Glutamatergic neuron (in vitro differentiated cells): ENCODE data around the gene PSMA6. TPM values are rescaled to one million over a fixed set of nuclear protein-coding genes. Genes with fewer than 3 reads are reported as not detected.
"Not testable (repeated sequence)": the region's sequence is repeated elsewhere in the genome, so short reads cannot be mapped to it uniquely, and the experiment has no call there.

Source experiments
- DNase-seq: peaks from one replicate; pipeline ENCODE4 v3.0.0; 2022
- H3K27ac Mint-ChIP-seq: one replicate; pipeline ENCODE4 v1.8.0; 2020; ENCODE audit warnings: mild to moderate bottlenecking, mixed read lengths, inconsistent platforms; ENCODE audit not compliant: unreplicated experiment
- H3K27me3 Mint-ChIP-seq: one replicate; pipeline ENCODE4 v1.8.0; 2020; ENCODE audit warnings: mild to moderate bottlenecking, moderate library complexity, mixed read lengths, inconsistent platforms; ENCODE audit not compliant: unreplicated experiment
- H3K36me3 Mint-ChIP-seq: one replicate; pipeline ENCODE4 v1.8.0; 2020; ENCODE audit warnings: mild to moderate bottlenecking, mixed read lengths, inconsistent platforms; ENCODE audit not compliant: unreplicated experiment
- H3K4me1 Mint-ChIP-seq: one replicate; pipeline ENCODE4 v1.8.0; 2020; ENCODE audit warnings: mild to moderate bottlenecking, low read depth, mixed read lengths, inconsistent platforms; ENCODE audit not compliant: unreplicated experiment
- H3K4me3 Mint-ChIP-seq: one replicate; pipeline ENCODE4 v1.8.0; 2020; ENCODE audit warnings: mild to moderate bottlenecking, mixed read lengths, inconsistent platforms; ENCODE audit not compliant: unreplicated experiment
- H3K9me3 Mint-ChIP-seq: one replicate; pipeline ENCODE4 v1.8.0; 2020; ENCODE audit warnings: mild to moderate bottlenecking, moderate library complexity, mixed read lengths, inconsistent platforms; ENCODE audit not compliant: unreplicated experiment
- total RNA-seq: library from RNA; stranded (reverse); fragmentation: NEBNext Ultra II Directional; extraction: Animal tissue kit (Norgen Biotek cat#: 25700); gene quantifications from one replicate; pipeline ENCODE4 v1.2.1, GENCODE V29; 2021; ENCODE audit not compliant: unreplicated experiment
- TF ChIP-seq, protein P1 (sequence below): fragments of 200-600 bp; sonication (generic); IDR thresholded peaks from one replicate; pipeline ENCODE4 v1.5.0; 2021; ENCODE audit not compliant: partially characterized antibody, unreplicated experiment

Gene PSMA6
- total RNA-seq, 1 donor from 2014 or later = 148 TPM

- DNase-seq = no peak
- Mint-ChIP-seq H3K9me3 (no peaks in the 10 kb centered on the region), H3K27me3 (peaks cover 2% of the 10 kb centered on the region), H3K4me1 (no peaks in the 10 kb centered on the region), H3K36me3 (no peaks in the 10 kb centered on the region), H3K4me3 (no peak overlapping the region), H3K27ac (no peak overlapping the region)
- TF ChIP-seq, protein P1, sequence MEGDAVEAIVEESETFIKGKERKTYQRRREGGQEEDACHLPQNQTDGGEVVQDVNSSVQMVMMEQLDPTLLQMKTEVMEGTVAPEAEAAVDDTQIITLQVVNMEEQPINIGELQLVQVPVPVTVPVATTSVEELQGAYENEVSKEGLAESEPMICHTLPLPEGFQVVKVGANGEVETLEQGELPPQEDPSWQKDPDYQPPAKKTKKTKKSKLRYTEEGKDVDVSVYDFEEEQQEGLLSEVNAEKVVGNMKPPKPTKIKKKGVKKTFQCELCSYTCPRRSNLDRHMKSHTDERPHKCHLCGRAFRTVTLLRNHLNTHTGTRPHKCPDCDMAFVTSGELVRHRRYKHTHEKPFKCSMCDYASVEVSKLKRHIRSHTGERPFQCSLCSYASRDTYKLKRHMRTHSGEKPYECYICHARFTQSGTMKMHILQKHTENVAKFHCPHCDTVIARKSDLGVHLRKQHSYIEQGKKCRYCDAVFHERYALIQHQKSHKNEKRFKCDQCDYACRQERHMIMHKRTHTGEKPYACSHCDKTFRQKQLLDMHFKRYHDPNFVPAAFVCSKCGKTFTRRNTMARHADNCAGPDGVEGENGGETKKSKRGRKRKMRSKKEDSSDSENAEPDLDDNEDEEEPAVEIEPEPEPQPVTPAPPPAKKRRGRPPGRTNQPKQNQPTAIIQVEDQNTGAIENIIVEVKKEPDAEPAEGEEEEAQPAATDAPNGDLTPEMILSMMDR = no peak
Observed at GRCh38 chr14:35245051-35245450, 47.1 kb upstream of the PSMA6 start.

DNA sequence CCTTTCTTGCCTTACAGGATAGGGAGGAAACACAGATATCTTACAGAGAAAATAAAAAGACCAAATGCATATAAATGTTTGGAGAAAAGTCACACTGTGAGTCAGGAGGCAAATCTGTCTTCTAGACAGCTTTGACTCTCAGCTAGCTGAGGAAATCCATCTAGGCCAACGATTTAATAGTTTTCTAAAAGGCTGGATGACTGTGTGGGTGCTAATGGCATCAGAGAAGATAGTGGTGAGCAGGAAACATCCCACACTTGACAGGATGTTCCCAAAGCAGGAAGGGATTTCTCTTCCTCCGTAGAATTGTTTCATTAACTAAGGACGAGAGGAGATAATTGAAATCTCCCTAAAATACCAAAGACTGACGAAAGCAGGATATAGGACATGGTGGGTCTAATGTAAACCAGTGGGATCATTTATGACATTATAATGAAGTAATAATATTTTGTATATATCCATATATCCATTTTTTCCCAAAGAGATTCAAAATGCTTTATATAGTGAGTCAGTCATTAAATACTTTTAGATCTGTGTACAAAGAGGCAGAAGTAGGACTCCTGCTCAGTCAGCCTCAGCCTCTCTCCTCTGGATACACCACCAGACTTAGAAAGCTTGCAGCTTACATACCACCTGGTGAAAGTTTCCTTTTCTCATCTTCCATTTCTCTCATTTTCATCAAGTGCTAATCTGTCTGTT lies 44.3 kb upstream of the PSMA6 start:
- Mint-ChIP-seq H3K27ac (no peak overlapping the region), H3K4me3 (no peak overlapping the region), H3K9me3 (no peaks in the 10 kb centered on the region), H3K36me3 (no peaks in the 10 kb centered on the region), H3K4me1 (no peaks in the 10 kb centered on the region), H3K27me3 (no peaks in the 10 kb centered on the region)
- DNase-seq = no peak
- TF ChIP-seq, protein P1 = no peak

DNA sequence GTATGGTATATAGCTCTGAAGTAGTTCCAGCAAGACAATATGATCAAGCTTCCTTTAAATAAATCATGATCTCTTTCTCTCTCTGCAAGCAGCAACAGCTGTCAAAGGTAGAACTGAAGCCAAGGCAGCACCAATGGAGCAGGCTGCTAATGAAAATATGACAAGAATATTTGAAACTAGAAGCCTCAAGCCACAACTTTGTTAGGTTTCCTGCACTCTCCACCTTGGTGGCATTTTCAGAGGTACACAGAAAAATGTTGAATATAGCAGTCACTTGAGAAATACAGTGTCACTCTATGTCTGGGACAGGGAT lies 43.8 kb upstream of the PSMA6 start:
- no peak overlapping the region for H3K4me3 Mint-ChIP-seq
- H3K36me3 Mint-ChIP-seq = no peaks in the 10 kb centered on the region
- H3K27ac Mint-ChIP-seq = no peak overlapping the region
- H3K27me3 Mint-ChIP-seq = no peaks in the 10 kb centered on the region
- TF ChIP-seq, protein P1 = no peak
- H3K4me1 Mint-ChIP-seq = no peaks in the 10 kb centered on the region
- DNase-seq = no peak
- H3K9me3 Mint-ChIP-seq = no peaks in the 10 kb centered on the region

- Mint-ChIP-seq H3K36me3 (no peaks in the 10 kb centered on the region), H3K9me3 (no peaks in the 10 kb centered on the region), H3K4me1 (no peaks in the 10 kb centered on the region), H3K27ac (no peak overlapping the region), H3K27me3 (peaks cover 2% of the 10 kb centered on the region), H3K4me3 (no peak overlapping the region)
- DNase-seq = no peak
- TF ChIP-seq, protein P1 = no peak
Observed at GRCh38 chr14:35250319-35250718, 41.9 kb upstream of the PSMA6 start.

DNA sequence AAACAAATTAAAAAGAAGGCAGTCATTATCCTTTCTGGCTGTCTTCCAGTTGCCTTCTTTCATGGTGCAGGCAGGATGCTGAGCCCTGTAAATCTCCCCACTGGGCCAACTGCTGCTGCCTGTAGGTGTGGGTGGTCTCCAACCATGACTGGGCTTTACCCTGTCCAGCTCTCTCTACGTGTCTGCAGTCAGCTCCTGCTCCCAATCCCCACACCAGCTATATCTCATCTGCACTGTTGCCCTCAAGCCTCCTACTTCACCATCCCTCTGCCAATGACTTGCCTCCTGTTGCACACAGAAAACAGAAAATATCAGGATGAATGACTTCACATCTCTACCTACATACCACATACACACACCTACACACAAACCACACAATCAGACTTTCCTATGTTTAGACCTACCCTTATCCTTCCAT lies 39.7 kb upstream of the PSMA6 start:
- H3K27me3 Mint-ChIP-seq = peaks cover 2% of the 10 kb centered on the region
- H3K4me3 Mint-ChIP-seq = no peak overlapping the region
- no peaks in the 10 kb centered on the region for H3K36me3 Mint-ChIP-seq
- H3K4me1 Mint-ChIP-seq = no peaks in the 10 kb centered on the region
- TF ChIP-seq, protein P1 = no peak
- no peak overlapping the region for H3K27ac Mint-ChIP-seq
- DNase-seq = no peak
- H3K9me3 Mint-ChIP-seq = no peaks in the 10 kb centered on the region

- not testable (repeated sequence) for H3K36me3 Mint-ChIP-seq, H3K4me1 Mint-ChIP-seq, H3K4me3 Mint-ChIP-seq, H3K9me3 Mint-ChIP-seq, H3K27me3 Mint-ChIP-seq, H3K27ac Mint-ChIP-seq, DNase-seq
Observed at GRCh38 chr14:35253056-35253455, 39.1 kb upstream of the PSMA6 start.

DNA sequence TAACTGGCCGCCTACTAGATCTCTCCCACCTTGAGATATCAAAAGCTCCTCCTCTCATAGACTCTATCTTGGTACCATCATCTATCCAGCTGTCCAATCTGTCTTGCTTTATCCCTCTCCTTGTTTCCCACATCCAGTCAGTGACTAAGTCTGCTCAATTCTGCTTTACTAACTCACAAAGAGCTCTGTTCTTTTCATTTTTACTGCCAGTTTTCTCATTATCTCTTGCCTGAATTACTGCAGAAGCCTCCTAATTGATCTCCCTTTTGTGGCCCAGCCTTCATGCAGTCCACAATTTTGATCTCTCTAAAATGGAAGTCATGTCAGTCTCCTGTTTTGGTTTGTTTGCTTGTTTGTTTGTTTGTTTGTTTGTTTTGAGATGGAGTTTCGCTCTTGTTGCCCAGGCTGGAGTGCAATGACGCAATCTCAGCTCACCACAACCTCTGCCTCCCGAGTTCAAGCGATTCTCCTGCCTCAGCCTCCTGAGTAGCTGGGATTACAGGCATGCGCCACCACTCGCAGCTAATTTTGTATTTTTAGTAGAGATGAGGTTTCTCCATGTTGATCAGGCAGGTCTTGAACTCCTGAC lies 38.1 kb upstream of the PSMA6 start:
- not testable (repeated sequence) for H3K4me1 Mint-ChIP-seq

More for the DNA sequence above, 38.1 kb upstream of the PSMA6 start:
- not testable (repeated sequence) for H3K4me3 Mint-ChIP-seq, DNase-seq, H3K9me3 Mint-ChIP-seq, H3K27me3 Mint-ChIP-seq, H3K27ac Mint-ChIP-seq, H3K36me3 Mint-ChIP-seq
